NCI-H2029 (cell line): Measurements from ENCODE around the gene NEAT1.
"Not testable (repeated sequence)": the region's sequence is repeated elsewhere in the genome, so short reads cannot be mapped to it uniquely, and the experiment has no call there.

ENCODE experiments used
- DNase-seq: peaks from one replicate; lab custom pipeline; 2025; lab: John Stamatoyannopoulos, UW

The NEAT1 gene

DNA sequence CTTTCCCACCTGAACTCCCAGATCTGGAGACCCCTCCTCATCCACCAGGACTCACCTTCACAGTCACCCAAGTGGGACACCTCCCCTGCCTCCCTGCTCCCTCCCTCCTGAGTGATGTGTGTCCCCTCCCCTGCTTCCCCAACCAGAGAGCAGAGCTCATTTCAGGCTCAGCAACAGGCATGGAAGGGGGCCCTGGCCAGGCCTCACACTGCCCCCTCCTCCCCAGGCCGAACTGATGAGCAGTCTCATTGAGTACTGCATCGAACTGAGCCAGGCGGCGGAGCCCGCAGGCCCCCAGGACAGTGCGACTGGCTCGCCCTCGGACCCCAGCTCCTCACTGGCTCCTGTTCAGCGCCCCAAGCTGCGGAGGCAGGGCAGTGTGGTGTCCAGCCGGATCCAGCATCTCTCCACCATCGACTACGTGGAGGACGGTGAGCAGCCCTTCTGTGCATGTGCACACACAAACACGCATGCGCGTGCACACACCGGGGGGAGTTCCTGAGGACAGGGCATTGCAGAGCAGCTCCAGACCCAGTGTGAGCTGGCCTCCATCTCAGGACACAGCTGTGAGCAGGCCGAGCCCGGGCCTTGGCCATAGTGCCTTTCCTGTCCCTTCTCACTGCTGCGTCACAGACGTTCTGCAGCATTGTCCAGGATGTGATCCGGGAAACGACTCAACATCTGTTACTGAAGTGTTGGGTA, 17.8 kb upstream of the NEAT1 start:
- DNase-seq: no peak

DNA sequence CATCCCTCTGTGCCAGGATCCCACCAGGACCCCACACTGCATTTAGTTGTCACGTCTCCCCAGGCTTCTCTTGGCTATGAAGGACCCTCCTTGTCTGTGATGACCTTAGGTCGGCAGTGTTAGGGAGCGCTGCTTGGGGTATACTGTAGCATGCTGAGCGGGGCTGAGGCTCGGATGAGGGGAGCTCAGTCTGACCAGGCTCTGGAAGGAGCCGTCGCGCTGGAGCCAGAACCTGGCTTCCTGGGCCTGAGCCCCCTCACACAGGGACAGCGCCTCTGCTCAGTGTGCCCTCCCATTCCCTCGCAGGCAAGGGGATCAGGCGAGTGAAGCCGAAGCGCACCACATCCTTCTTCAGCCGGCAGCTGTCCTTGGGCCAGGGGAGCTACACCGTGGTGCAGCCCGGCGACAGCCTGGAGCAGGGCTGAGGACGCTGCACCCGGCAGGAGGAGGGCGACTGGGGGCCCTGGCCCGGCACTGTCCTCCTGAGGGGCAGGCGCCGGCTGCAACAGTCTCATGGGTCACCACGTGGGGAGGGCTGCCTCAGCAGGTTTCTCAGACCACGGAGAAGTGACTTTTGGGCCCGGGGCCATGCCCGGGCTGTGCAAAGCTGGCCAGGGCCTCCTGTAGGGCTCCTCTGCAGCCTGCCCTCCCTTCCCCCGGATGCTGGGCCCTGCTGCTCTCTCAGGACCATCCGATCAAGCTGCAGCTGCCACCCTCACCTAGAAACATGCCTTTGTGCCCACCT, 11.5 kb upstream of the NEAT1 start:
- no peak for DNase-seq

DNA sequence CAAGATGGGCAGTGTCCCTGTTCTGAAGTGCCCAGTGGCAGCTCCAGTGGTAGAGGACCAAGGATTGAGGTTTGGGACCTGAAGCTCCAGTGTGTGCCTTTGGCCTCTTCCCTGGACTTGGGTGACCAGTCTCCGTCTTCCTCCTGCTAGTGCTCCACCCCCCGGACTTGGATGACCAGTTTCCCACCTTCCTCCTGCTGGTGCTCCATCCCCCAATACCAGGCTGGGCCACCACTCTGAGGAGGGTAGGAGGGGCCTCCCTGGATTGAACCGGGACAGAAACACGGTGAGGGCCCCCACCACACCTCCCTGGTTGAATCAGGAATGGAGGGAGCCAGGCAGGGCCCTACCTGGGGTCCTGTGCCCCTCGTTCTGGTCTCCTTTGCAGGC, 10.9 kb upstream of the NEAT1 start:
- DNase-seq: no peak

DNA sequence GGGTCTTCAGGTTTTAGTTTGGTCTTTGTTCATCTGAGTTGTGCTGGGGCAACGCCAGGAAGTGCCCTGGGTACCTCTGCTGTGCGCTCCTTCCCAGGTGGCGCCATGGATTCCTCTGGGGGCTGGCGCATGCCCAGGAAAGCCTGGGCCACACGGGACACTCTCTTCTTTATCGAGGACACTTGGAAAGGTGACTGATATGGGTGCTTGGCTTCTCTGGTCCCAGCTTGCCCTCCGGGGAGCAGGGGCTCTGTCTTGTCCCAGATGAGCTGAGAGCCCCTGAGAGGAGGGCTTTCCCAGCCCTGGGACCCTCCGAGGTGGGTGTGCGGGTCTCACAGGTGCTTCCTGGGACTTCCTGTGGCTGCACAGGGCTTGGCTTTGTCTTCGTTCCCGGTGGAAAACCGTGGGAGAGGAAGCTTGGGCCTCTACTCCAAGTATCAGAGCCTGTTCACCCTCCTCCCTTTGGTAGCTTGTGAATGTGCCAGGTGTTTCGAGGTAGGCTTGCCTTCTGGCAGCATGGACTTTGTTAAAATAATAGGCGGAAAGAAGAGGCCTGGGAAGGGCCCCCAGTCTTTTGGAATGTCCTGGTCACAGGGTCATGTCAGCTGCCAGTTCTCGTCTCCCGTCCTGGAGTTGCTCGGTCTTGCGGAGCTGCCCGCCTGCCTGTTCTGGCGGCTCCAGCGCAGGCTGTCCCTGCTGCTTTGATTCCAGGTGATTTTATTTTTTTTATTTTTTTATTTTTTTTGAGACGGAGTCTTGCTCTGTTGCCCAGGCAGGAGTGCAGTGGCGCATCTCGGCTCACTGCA, 10.1 kb upstream of the NEAT1 start:
- DNase-seq: no peak

DNA sequence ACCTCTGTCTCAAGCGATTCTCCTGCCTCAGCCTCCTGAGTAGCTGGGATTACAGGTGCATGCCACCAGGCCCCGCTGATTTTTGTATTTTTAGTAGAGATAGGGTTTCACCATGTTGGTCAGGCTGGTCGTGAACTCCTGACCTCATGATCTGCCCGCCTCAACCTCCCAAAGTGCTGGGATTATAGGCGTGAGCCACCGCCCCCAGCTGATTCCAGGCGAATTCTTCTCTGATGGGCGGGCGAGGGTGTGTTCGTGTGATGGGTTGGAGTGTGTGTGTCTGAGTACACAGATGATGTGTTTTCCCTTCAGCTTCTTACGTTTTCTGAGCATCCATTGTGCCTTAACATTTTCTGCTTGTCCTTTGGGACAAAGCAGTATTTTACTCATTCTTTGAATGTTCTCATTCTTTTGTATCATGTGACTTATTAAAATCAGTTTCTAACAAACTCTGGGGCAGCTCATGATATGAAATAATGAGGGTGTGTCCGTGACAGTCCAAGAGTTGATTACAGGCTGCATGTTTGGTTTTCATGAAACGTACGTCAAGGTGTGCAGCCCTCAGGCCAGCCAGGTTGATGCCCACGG, 9.4 kb upstream of the NEAT1 start:
- DNase-seq: not testable (repeated sequence)

DNA sequence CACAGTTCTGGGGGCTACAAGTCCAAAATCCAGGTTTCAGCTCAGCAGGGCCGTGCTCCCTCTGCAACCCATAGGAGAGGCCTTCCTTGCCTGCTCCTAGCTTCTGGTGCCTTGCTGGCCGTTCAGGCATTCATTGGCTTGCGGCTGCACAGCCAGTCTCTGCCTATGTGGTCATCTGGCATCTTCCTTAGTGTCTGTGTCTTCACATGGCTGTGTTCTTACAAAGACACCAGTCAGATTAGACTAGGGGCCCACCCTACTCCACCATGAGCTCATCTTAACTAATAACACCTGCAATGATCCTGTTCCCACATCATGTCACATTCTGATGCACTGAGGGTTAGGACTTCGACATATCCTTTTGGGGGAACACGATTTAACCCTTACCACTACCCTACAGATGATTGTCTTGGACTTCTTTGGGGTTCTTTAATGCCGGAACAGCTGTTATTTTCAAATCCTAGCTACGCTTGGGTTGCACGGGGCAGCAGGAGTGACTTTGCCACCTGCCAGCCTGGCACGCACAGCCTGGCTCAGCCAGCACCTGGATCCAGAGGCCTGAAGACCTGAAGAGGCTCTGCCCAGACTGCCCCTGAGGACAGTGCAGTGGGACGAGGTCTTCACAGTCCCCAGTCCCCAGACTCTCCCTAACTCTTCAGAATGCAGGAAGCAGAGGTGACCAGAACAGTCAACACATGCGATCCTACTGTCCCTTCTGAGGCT, 7.7 kb upstream of the NEAT1 start:
- no peak for DNase-seq

DNA sequence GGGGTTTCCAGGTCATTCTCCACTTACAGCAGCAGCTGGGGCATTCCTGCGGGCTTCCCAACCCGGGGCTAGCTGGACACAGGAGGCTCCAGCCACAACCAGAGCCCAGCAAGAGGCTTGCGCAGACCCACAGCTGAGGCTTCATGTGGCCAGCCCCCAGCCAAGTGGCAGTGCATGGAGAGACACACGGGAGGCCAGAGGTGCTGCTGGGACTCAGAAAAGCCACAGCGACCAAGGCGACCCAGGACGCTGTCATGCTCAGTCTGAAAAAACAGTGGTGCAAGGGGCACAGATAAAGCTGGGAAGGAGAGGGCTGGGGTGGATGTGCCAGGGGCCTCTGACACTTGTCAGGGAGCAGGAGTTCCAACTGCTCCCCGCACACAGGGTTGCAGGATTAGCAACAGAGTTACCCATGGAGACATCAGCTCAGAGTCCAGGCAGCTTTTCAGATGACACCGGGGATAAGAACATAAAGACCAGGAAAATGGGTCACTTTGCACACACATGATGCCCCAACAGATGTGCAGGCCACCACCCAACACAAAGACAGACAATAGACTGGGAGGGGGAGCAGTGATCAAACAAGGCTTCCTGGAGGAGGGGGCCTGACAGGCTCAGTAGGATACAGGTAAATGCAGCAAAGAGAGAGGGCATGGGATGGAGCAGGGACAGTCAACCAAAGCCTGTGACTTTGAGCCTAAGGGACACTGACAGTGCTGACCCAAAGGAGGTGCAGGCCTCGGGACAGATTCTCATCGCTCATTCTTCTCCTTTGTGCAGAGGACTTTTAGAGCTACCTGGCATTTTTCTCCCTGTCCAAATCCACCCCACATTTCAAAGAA, 6.9 kb upstream of the NEAT1 start:
- DNase-seq: no peak

DNA sequence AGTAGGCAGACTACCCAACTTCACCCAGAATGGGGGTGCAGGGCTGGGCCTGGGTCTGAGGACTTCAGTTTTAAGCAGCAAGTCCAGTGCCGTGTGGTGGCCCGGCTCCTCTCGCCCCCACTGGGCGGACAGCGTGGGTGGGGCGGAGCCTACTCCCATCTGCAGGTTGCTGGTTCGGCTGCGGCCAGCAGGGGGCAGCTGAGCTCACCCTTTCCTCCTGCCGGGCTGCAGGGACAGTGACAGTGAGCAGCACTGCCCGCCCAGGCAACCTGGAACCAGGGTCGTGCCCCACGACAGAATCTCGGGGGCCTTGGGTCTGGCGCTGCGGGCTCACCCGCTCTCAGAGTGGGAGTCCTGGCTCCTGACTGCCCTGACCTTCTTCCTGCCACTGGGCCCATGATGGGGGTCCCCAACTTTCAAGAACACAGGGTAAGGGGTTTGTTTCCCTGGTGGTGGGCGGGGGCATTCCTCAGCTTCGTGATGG, 6.2 kb upstream of the NEAT1 start:
- peak; percentile 71 for DNase-seq

DNA sequence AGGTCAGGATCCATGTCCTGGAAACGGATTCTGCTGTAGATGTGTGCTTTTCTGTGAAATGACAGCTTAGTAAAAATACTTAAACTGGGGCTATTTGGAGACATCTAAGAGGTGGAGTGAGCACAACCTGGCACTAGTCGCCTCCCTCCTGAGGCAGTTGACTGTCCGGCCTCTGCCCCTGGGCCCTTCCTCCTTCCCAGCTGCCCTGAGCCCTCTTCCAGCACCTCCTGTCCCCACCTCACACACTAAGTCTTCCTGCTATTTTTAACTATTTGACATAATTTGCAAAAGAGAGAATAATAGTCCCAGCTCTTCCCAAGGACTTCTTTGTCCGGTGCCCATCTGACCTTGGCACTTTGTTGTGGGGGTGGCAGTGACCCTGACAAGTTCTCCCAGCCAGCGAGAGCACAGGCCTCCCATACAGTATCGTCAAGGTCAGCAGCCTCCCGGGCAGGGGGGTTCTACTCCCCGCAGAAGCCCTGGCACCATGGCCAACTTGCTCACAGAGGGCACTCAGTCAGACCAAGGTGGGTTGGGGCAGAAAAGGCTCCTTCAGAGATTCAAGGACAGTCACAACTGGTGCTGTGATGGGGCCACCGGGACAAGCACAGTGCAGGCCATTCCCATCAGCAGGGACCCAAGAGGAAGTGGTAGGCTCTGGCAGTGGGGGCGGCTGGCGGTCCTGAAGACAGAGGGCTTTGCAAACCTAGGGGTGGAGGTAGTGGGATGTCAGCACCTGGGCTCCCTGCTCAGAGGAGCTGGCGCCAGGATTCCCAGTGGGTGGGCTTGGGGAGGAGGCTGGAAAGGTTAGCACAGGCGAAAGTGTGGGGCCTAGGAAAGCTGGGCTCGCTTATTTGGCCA, 5.5 kb upstream of the NEAT1 start:
- DNase-seq: no peak

DNA sequence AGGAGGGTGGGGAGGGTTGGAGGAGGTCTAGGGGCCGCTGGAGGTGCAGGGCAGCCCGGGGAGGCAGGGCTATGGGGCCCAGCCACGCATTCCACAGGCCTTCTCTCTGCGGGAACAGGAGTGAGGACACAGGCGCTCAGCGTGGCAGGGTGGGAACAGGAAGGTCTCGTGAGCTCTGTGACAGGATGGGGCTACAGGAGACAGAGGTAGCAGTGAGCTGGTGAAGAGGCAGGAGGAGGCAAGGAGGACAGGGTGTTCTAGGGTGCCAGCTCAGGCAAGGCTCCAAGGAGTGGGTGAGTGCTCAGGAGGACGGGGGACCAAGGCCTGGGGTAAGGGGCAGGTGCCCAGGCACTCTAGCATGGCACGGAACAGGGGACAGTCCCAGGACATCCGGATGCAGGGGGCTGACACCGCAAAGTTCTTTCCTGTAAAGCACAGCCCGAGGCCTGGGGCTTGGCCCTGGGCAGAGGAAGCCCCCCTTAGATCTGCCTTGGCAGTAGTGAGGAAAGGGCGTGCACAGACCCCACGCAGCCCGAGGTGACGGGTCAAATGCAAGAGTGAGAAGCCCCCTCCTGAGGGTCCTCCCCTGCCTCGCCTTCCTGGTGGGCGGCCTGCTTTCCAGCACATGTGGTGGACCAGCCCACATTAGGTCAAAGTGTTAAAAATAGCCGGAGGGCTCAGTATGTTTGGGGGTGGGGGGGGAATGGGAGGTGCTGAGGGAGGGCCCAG, 4.7 kb upstream of the NEAT1 start:
- DNase-seq: no peak

DNA sequence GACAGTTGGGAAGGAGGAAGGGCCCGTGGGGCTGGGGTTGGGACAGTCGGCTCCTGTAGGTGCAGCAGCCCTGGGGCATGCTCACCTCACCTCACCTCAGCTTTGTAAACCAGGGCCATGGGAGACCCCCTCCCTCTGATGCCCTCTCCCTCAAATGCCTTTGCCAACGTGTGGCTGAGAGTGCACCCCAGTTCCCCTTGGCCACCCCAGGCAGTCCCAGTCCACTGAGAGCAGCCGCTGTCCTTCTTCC, 4.2 kb upstream of the NEAT1 start:
- DNase-seq: no peak

DNA sequence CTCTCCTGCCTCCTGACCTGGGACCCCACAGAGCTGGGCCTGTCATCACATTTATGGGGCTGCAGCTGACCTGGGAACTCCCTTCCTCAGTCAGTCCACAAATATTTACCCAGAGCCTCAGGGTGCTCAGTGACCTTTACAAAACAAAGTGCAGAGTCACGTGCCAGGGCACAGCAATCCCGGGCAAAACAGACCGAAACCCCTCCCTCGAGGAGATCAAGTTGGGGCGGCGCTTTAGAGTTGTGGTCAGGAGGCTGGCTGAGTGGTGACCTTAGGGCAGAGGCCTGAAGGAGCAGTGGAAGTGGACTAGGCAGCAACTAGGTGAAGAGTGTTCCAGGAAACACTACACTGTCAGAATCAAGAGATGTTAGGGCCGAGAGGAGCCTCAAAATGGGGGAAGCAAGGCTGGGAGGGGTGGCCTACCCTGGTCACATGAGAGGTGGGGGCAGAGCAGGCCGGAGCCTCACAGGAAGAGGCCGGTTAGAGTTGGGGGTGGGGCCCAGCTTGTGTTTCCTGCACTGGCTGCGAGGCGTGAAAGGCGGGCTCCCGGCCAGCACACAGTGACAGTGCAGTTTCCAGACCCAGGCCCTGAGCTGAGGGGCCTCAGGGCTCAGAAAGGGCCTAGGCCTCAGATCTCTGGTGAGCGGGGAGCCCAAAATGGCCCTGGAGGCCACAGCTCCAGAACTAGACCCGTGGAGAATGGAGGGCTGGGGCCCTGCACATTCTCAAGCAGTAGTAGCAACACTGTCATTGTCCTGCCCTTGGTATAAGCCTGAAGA, 3.7 kb upstream of the NEAT1 start:
- peak; percentile 98 for DNase-seq

DNA sequence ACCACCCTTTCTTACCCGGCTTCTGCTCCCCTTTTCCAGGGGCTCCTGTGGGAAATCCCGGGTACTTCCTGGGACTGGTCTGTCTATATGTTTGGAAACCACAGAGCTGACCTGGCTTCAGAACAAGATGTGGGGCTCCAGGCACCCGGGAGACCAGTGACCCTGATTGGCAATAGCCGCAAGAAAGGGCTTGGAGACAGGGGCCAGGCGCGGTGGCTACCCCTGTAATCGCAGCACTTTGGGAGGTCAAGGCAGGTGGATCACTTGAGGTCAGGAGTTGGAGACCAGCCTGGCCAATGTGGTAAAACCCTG, 3.2 kb upstream of the NEAT1 start:
- DNase-seq: no peak

DNA sequence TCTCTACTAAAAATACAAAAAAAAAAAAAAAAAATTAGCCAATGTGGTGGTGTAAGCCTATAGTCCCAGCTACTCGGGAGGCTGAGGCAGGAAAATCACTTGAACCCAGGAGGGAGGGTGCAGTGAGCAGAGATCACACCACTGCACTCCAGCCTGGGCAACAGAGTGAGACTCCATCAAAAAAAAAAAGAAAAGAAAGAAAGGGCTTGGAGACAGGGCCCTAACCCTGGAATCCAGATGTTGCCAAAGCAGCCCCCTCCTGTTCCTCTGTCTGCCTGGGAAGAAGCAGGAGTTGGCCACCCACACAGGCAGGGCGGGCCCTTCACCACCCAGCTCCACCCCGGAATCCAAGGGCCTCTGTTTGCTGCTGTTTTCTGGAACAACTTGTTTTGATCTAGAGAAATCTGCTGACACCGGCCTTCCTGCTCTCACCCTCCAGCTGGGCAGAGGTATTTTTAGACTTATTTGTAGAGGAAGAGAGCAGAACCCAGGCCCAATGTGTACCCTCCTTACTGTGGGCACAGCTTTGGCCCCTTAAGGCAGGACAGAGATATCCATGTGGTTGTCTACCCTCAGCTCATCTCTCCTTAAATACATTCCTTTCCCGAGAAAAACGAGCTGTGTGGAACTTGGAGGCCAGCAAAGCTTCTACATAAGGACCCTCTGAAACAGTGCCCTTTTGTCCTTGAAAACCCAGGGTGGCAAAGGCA, 2.7 kb upstream of the NEAT1 start:
- DNase-seq: peak; percentile 90

DNA sequence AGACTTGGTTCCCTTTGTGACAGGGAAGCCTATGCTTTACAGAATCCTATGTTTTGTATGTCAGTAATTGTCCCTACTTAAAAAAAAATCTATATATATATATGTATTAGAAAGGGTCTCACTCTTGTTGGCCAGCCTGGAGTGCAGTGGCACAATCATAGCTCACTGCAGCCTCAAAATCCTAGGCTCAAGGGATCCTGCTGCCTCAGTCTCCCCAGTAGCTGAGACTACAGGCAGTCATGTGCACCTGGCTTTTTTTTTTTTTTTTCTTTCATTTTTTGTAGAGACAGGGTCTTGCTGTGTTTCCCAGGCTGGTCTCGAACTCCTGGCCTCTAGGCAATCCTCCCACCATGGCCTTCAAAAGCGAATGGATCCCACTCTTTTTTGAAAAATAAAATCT, 2.1 kb upstream of the NEAT1 start:
- DNase-seq: no peak

DNA sequence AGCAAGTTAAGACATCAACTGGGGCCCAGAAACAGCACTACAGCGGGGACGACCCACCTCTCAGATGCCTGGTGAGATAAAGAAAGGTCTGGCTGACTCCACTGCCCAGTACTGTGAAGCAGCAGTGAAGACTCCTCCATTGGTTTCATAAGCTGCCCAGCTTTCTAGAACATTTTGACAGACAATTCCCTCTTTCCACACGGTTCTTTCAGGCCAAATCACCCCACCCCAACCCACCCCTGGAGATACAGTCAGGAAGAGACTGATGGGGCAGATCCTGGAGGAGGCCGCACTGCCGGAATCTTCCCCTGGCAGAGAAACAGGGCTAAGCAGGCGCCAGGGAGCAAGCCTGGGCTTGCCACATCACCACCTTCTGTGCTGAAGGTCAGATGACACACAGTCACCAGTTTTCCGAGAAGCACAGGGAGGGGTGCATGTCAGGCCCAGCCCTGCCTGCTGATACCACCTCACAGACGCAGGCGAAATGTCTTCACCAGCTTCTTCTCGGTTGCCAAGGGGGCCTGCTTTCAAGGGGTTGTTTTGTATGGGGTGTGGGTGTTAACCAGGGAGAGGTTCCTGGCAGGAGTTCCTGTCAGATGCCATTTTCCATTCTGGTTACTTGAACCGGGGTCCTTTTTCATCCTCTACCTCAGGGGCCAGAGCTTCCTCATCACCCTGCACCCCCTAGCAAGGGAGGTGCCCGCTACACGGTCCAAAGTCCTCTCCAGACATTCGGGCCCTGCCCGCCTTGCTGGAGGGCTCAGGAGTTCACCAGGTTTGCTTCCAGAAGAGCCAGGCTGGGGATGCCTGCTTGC, 1.4 kb upstream of the NEAT1 start:
- peak; percentile 84 for DNase-seq
